ENCODE results near the gene IRAK2. TPM values are rescaled to one million over a fixed set of nuclear protein-coding genes. Genes with fewer than 3 reads are reported as not detected.
"Not testable (repeated sequence)": the region's sequence is repeated elsewhere in the genome, so short reads cannot be mapped to it uniquely, and the experiment has no call there.

Gene IRAK2
- total RNA-seq, result 1 to 10 TPM; 1.7 to 1.8 TPM
- long read RNA-seq, partial matches to known transcripts, result 1 of 3 reads
- long read RNA-seq, other reads (novel, unspliced or antisense), result 0 of 3 reads

DNA sequence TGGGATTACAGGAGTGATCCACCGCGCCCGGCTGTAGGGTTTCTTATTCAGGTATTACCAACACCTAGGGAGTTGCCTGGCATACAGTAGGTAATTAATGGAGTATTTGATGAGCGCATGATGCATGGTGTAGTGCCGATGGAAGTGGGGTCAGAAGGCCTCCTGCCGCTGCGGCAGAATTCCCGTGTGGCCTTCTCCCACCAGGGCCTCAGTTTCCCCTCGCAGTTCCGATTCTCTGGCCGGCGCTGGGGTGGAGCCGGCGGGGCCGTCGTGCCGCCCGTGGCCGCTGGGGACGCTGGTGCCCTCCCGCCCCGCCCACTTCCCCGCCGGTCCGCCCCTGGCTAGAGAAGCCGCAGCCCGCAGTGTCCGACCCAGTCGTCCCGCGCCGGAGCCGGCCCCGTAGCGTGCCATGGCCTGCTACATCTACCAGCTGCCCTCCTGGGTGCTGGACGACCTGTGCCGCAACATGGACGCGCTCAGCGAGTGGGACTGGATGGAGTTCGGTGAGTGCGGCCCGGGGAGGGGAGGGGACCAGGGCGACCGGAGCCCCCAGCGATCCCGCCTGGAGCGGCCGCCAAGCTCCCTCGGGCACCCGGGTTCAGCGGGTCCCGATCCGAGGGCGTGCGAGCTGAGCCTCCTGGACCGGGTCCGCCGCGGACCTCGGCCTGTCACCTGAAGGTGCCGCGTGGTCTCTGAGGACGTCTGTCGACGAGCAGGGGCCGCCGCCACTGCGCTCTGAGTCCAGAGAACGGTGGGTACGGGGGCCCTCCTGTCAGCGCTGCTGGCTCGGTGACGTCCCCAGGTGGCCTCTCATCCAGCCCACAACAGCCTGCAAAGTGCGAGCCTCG lies at the start of gene IRAK2:
Gene IRAK2 (plus strand): TSS at position 374 of the 848 bp plus-strand sequence. CDS start 36 bp downstream, at position 410.
- peak; percentile 84 for DNase-seq
- ATAC-seq, result peak; percentile 97
- intact Hi-C loops (cut with DNase I), result loop anchor here (2.0 to 10.0 kb wide), 2 partner anchors 60 to 70 kb away; no protein-coding TSS in a partner anchor

DNA sequence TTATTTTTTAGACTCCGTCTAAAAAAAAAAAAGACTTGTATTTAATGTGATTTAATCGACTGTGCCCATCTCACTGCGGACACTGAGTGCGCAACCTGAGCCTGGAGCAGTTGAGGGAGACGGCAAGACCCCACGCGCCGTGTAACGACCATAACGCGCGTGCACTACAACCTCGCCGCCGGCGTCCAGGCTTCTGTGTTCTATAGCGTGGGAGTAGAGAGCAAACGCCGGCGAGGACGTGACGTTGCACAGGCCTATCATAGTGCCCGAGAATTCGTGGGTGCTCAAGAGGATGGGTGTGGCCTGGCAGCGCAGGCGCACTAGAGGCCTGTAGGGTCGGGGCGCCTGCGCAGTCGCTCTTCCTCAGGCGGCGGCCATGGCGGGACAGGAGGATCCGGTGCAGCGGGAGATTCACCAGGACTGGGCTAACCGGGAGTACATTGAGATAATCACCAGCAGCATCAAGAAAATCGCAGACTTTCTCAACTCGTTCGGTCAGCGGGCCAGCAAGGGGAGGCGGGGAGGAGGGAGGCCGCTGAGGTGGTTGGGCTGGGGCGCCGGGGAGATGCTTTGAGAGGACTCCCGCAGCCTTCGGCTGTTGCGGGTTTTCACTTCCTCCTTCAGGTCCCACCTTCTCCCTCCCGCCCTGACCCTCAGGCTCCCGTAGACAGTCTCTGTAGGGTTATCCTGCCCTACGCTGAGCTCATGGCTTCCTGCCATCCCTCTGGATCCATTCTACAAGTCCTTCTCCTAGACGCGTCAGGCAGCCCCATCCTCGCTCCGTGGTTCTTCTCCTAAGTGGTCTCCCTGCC lies 49.2 kb upstream of the IRAK2 start, which contains the start of gene BRK1:
Gene BRK1 (plus strand): TSS at position 350 of the 812 bp plus-strand sequence. CDS start 27 bp downstream, at position 377.
- DNase-seq, result peak; percentile 97
- intact Hi-C loops (cut with DNase I), result no loop called here
- ATAC-seq, result peak; percentile 100

- intact Hi-C loops (cut with DNase I), result no loop called here
- ATAC-seq, result peak; percentile 8 to 19
These were observed 48.6 kb upstream of the IRAK2 start for GRCh38 chr3:10116138-10116460.

DNA sequence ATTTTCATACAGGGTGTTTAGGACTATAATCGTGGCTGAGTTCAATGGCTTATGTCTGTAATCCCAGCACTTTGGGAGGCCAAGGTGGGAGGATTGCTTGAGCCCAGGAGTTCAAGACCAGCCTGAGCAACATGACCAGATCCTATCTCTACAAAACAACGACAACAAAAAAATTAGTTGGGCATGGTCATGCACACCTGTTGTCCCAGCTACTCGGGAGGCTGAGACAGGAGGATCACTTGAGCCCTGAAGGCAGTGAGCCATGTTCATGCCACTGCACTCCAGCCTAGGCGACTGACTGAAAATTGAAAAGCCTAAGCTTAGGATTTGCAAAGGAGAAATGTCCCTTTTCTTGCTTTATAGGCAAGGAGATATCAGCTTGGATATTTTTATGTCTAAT lies 47.8 kb upstream of the IRAK2 start:
- intact Hi-C loops (cut with DNase I), result no loop called here
- ATAC-seq, result no peak
- DNase-seq, result no peak

More at GRCh38 chr3:10116138-10116460, 48.6 kb upstream of the IRAK2 start:
- DNase-seq, result no peak

GRCh38 chr3:10119376-10119775 lies 45.3 kb upstream of the IRAK2 start:
- ATAC-seq (no peak), DNase-seq (no peak)
- intact Hi-C loops (cut with DNase I), result no loop called here

- DNase-seq, result no peak
- intact Hi-C loops (cut with DNase I), result no loop called here
- ATAC-seq, result no peak
These were observed 43.7 kb upstream of the IRAK2 start for GRCh38 chr3:10121064-10121463.

- DNase-seq (no peak), ATAC-seq (no peak)
- intact Hi-C loops (cut with DNase I), result no loop called here
These were observed 42.0 kb upstream of the IRAK2 start for GRCh38 chr3:10122724-10123123.

DNA sequence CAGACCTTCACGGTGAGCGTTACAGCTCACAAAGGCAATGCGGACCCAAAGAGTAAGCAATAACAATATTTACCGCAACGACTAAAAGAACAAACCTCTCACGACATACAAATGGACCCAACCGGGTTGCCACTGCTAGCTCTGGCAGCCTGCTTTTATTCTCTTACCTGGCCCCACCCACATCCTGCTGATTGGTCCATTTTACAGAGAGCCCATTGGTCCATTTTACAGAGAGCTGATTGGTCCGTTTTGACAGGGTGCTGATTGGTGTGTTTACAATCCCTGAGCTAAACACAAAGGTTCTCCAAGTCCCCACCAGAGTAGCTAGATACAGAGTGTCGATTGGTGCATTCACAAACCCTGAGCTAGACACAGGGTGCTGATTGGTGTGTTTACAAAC lies 28.8 kb upstream of the IRAK2 start:
- intact Hi-C loops (cut with DNase I); DNase-seq; ATAC-seq: not testable (repeated sequence)

DNA sequence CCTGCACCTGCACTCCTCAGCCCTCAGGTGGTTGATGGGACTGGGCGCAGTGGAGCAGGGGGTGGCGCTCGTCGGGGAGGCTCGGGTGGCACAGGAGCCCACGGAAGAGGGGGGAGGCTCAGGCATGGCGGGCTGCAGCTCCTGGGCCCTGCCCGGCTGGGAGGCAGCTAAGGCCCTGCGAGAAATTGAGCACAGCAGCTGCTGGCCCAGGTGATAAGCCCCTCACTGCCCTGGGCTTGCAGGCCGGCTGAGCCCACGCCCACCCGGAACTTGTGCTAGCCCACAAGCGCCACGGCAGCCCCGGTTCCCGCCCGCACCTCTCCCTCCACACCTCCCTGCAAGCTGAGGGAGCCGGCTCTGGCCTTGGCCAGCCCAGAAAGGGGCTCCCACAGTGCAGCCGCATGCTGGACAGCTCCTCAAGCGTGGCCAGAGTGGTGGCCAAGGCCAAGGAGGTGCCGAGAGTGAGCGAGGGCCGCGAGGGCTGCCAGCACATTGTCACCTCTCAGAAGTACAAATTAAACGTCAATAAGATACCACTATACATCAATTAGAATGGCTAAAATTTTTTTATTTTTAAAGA lies 28.2 kb upstream of the IRAK2 start:
- DNase-seq (no peak), ATAC-seq (no peak)
- intact Hi-C loops (cut with DNase I), result no loop called here

DNA sequence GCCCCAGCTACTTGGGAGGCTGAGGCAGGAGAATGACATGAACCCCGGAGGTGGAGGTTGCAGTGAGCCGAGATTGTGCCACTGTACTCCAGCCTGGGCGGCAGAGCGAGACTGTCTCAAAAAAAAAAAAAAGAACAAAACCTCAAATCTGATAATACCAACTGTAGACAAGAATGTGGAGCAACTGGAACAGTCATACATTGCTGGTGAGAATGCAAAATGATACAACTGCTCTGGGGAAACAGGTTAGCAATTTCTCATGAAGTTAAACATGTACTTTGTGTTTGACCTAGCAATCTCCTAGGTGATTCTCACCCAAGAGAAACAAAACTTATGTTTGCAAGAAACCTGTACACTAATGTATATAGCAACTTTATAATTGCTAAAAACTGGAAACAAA lies 27.5 kb upstream of the IRAK2 start:
- intact Hi-C loops (cut with DNase I), result no loop called here
- ATAC-seq, result no peak
- no peak for DNase-seq

DNA sequence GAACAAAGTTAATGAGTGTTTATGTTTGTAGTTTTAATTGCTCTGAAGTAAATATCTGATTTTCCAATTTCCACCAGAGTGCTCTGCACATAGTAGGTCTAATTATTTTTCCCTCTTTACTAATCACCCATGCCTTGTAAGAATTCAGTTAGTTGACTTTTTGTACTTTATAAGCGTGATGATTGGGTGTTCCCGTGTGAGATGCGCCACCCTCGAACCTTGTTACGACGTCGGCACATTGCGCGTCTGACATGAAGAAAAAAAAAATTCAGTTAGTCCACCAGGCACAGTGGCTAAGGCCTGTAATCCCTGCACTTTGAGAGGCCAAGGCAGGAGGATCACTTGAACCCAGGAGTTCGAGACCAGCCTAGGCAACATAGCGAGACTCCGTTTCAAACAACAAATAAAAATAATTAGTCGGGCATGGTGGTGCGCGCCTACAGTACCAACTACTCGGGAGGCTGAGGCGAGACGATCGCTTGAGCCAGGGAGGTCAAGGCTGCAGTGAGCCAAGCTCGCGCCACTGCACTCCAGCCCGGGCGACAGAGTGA lies 23.6 kb upstream of the IRAK2 start:
- intact Hi-C loops (cut with DNase I), result no loop called here
- DNase-seq, result peak; percentile 29
- peak in 1 of 2 donors; percentile 3 for ATAC-seq

- intact Hi-C loops (cut with DNase I), result no loop called here
- DNase-seq (no peak), ATAC-seq (no peak)
These were observed 21.8 kb upstream of the IRAK2 start for GRCh38 chr3:10142707-10143560.

GRCh38 chr3:10145685-10146084 lies 19.0 kb upstream of the IRAK2 start:
- DNase-seq (no peak), ATAC-seq (no peak)
- intact Hi-C loops (cut with DNase I), result no loop called here

GRCh38 chr3:10149226-10149625 lies 15.5 kb upstream of the IRAK2 start:
- peak in 1 of 2 donors; percentile 34 for ATAC-seq
- intact Hi-C loops (cut with DNase I), result no loop called here
- no peak for DNase-seq

GRCh38 chr3:10150987-10151386 lies 13.7 kb upstream of the IRAK2 start:
- ATAC-seq (no peak), DNase-seq (no peak)
- intact Hi-C loops (cut with DNase I), result no loop called here

- DNase-seq (no peak), ATAC-seq (no peak)
- intact Hi-C loops (cut with DNase I), result no loop called here
These were observed 10.2 kb upstream of the IRAK2 start for GRCh38 chr3:10154335-10155122.

GRCh38 chr3:10155123-10155472 lies 9.6 kb upstream of the IRAK2 start:
- ATAC-seq (no peak), DNase-seq (no peak)
- intact Hi-C loops (cut with DNase I), result no loop called here

GRCh38 chr3:10155658-10156057 lies 9.1 kb upstream of the IRAK2 start:
- DNase-seq (no peak), ATAC-seq (no peak)
- intact Hi-C loops (cut with DNase I), result no loop called here

All from left cardiac atrium (tissue), 4 donors.